Transverse colon (tissue), 4 donors: ENCODE measurements around the gene ANTXR2. TPM values are rescaled to one million over a fixed set of nuclear protein-coding genes. Genes with fewer than 3 reads are reported as not detected.
"Not testable (repeated sequence)": the region's sequence is repeated elsewhere in the genome, so short reads cannot be mapped to it uniquely, and the experiment has no call there.

Experiments
- DNase-seq: peaks from one replicate; pipeline ENCODE4 v3.0.0-alpha.2; 2019
- H3K27ac ChIP-seq, 4 donors: fragments of 200-600 bp; sonication (generic); 2 replicates each; pipeline ENCODE4 v1.5.1; 2016 to 2018; ENCODE audit warnings: inconsistent platforms in 4 of 4
- H3K27me3 ChIP-seq: fragments of 200-600 bp; sonication (generic); 2 replicates; pipeline ENCODE4 v1.5.1; 2017; ENCODE audit warnings: inconsistent platforms
- H3K36me3 ChIP-seq, 4 donors: fragments of 200-600 bp; sonication (generic); 2 replicates each; pipeline ENCODE4 v1.5.1; 2017 to 2019; ENCODE audit warnings: inconsistent platforms in 4 of 4
- H3K4me1 ChIP-seq, 4 donors: fragments of 200-600 bp; sonication (generic); 2 replicates each; pipeline ENCODE4 v1.5.1; 2017 to 2020; ENCODE audit warnings: inconsistent platforms in 4 of 4
- H3K4me3 ChIP-seq, 4 donors: fragments of 200-600 bp; sonication (generic); 1 replicate in 1 of 4; 2 replicates in 3 of 4; pipeline versions ENCODE4 v1.5.1 to v1.6.1; 2017 to 2019; ENCODE audit warnings: inconsistent platforms in 4 of 4
- H3K9me3 ChIP-seq, 2 donors: fragments of 200-600 bp; sonication (generic); 2 replicates each; pipeline ENCODE4 v1.5.1; 2017 to 2019; ENCODE audit warnings: inconsistent platforms in 2 of 2
- EP300 ChIP-seq: sonication (generic); formaldehyde crosslinking; IDR thresholded peaks from one replicate; pipeline ENCODE4 v1.6.1; 2017; ENCODE audit warnings: antibody characterized with exemption, low read depth
- POLR2A ChIP-seq: fragments of 450-650 bp; IDR thresholded peaks from one replicate; pipeline ENCODE4 v1.6.1; 2016; ENCODE audit warnings: antibody characterized with exemption, mild to moderate bottlenecking, moderate library complexity
- POLR2AphosphoS5 ChIP-seq, 3 donors: sonication (generic); formaldehyde crosslinking; IDR thresholded peaks; one replicate each; pipeline ENCODE4 v1.6.1; 2016; ENCODE audit warnings: antibody characterized with exemption in 3 of 3
- WGBS, 2 donors: methylation state at CpG; one replicate each; pipeline ENCODE4 v1.1.5; 2018; ENCODE audit warnings: low coverage in 1 of 2; 5-methylcytosine and 5-hydroxymethylcytosine counted together
- in situ Hi-C, 4 donors: fragments of 200-750 bp; cut with MboI; loops; one replicate each; pipeline versions ENCODE4 v1.15.0 to v1.15.1; 2017; ENCODE audit warnings: low sequenced_read_pairs in 3 of 4, low pct_ligation_motif_present in 1 of 4, low pct_unique_long_range_greater_than_20kb in 1 of 4
- intact Hi-C: fragments of 100-400 bp; cut with DNase I; formaldehyde crosslinking; loops from one replicate; pipeline ENCODE4 v1.15.1; 2023; ENCODE audit warnings: low total_unique reads
- total RNA-seq, 4 donors: library from RNA; depleted of rRNA; stranded (reverse); fragments of >200 nt; gene quantifications; one replicate each; pipeline ENCODE4 v1.1.0, GENCODE V29; 2016
- TF ChIP-seq, protein P1 (sequence below), 5 experiments: fragments of 200-600 bp in 3 of 5; fragments of 450-650 bp in 2 of 5; sonication (generic) in 3 of 5; IDR thresholded peaks; 1 replicate in 2 of 5; 2 replicates in 3 of 5; pipeline ENCODE4 v1.5.1; 2016 to 2017; ENCODE audit warnings: antibody characterized with exemption in 5 of 5, inconsistent platforms in 3 of 5, mild to moderate bottlenecking in 2 of 5, moderate library complexity in 1 of 5

ANTXR2 gene
- total RNA-seq: 10 to 100 TPM; 46.8 to 89.8 (median 76.0) TPM

DNA sequence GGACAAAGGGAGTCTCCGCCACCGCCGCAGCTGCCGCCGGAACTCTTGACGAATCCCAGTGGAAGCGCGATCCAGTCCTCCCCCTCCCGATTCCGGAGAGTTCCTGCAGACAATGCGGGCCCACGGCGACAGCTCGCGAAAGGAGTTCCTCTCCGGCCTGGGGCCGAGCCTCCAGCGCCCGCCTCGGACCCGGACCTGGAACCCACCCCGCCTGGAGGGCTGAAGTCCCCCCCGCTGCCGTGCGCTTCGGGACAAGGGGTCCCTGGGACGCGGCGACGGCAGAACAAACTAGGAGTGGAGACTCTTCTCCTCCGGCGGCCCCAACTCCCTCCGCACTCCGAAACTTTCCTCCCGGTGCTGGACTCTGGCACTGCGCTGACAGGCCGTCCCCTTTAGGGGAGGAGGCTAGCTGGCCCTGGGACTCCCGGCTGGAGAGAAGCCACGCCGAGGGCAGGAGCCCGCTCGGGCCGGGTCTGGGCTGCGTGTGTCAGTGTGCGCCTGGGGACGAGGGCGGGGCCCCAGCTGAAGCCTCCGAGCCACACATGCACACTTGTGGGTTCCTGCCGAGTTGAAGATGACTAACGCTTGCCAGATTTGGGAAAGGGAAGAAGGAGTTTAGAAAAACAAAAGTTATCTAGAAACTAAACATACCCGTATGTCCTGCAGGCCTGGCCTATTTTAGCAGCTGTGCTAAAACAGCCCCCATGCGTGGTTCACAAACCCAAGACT is at the start of gene ANTXR2:
TSS of gene ANTXR2 (minus strand) at position 486 of the 729 bp plus-strand sequence. CDS start 669 bp downstream, outside the sequence.
- WGBS, 2 donors: 0% methylated on average over 5 to 29 of the region's 52 CpGs
- intact Hi-C loops (loop anchor here (5.0 kb wide), 1 partner anchor 109 kb away; no protein-coding TSS in a partner anchor), in situ Hi-C loops (no loop called here)
- H3K4me1 ChIP-seq: peaks cover 10 to 60% (median 32%) of the 10 kb centered on the region in 4 donors
- peak within 1 kb of the TSS; percentile 93 to 97 (median 96) for H3K27ac ChIP-seq
- peak; percentile 82 to 94 (median 90) for TF ChIP-seq POLR2AphosphoS5 (IDR thresholded peaks at IDR 0.05)
- TF ChIP-seq EP300: no peak
- TF ChIP-seq, protein P1, sequence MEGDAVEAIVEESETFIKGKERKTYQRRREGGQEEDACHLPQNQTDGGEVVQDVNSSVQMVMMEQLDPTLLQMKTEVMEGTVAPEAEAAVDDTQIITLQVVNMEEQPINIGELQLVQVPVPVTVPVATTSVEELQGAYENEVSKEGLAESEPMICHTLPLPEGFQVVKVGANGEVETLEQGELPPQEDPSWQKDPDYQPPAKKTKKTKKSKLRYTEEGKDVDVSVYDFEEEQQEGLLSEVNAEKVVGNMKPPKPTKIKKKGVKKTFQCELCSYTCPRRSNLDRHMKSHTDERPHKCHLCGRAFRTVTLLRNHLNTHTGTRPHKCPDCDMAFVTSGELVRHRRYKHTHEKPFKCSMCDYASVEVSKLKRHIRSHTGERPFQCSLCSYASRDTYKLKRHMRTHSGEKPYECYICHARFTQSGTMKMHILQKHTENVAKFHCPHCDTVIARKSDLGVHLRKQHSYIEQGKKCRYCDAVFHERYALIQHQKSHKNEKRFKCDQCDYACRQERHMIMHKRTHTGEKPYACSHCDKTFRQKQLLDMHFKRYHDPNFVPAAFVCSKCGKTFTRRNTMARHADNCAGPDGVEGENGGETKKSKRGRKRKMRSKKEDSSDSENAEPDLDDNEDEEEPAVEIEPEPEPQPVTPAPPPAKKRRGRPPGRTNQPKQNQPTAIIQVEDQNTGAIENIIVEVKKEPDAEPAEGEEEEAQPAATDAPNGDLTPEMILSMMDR (IDR thresholded peaks at IDR 0.05): peak in 2 of 5 experiments; percentile 13
- peak; percentile 93 for TF ChIP-seq POLR2A
- no peaks in the 10 kb centered on the region for H3K9me3 ChIP-seq
- H3K36me3 ChIP-seq: peaks cover 0 to 10% (median 0%) of the 10 kb centered on the region in 4 donors
- DNase-seq: peak; percentile 92
- no peaks in the 10 kb centered on the region for H3K27me3 ChIP-seq
- H3K4me3 ChIP-seq: peak within 1 kb of the TSS; percentile 84 to 95 (median 90)

DNA sequence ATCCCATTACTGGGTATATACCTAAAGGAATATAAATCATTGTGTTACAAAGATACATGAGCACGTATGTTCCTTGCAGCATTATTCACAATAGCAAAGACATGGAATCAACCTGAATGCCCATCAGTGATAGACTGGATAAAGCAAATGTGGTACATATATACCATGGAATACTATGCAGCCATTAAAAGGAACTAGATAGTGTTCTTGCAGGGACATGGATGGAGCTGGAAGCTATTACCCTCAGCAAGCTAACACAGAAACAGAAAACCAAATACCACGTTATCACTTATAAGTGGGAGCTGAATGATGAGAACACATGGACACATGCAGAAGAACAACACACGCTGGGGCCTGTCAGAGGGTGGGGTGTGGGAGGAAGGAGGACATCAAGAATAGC is 48.8 kb upstream of the ANTXR2 start:
- DNase-seq, intact Hi-C loops, H3K27me3 ChIP-seq, in situ Hi-C loops, H3K9me3 ChIP-seq, H3K4me1 ChIP-seq, H3K27ac ChIP-seq, H3K4me3 ChIP-seq, H3K36me3 ChIP-seq: not testable (repeated sequence)
- 87 to 94% methylated on average over 2 to 3 of the region's 3 CpGs for WGBS, 2 donors

DNA sequence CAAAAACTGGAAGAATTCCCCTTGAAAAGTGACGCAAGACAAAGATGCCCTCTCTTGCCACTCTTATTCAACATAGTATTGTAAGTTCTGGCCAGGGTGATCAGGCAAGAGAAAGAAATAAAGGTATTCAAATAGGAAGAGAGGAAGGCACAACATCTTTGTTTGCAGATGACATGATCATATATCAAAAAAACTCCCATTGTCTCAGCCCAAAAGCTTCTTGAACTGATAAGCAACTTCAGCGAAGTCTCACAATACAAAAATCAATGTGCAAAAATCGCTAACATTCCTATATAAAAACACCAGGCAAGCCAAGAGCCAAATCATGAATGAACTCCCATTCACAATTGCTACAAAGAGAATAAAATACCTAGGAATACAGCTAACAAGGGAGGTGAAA is 46.6 kb upstream of the ANTXR2 start:
- H3K9me3 ChIP-seq, H3K4me3 ChIP-seq, intact Hi-C loops, DNase-seq, H3K27me3 ChIP-seq, H3K27ac ChIP-seq, H3K4me1 ChIP-seq, in situ Hi-C loops, H3K36me3 ChIP-seq: not testable (repeated sequence)
- WGBS, 2 donors: 91 to 100% methylated on average over 2 to 3 of the region's 3 CpGs

DNA sequence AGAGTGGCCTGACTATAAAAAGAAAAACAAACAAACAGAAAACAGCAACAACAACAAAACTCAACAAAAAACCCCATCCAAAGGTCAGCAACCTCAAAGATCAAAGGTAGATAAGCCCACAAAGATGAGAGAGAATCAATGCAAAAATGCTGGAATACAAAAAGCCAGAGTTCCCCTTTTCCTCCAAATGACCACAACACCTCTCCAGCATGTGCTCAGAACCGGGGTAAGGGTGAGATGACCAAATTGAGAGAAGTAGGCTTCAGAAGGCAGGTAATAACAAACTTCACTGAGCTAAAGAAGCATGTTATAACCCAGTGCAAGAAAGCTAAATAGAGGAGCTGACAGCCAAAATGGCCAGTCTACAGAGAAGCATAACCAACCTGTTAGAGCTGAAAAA is 43.5 kb upstream of the ANTXR2 start:
- WGBS, 2 donors: 36 to 43% methylated on average over 1 of the region's 1 CpG
- no peaks in the 10 kb centered on the region for H3K36me3 ChIP-seq
- H3K27ac ChIP-seq: no peak overlapping the region
- no peak overlapping the region for H3K4me3 ChIP-seq
- in situ Hi-C loops: no loop called here
- H3K4me1 ChIP-seq: no peaks in the 10 kb centered on the region
- no peak for TF ChIP-seq POLR2AphosphoS5 (IDR thresholded peaks at IDR 0.05)
- no peak for TF ChIP-seq EP300
- TF ChIP-seq, protein P1 (IDR thresholded peaks at IDR 0.05): no peak
- no peak for TF ChIP-seq POLR2A
- H3K9me3 ChIP-seq: no peaks in the 10 kb centered on the region
- intact Hi-C loops: no loop called here
- no peak for DNase-seq
- no peaks in the 10 kb centered on the region for H3K27me3 ChIP-seq

DNA sequence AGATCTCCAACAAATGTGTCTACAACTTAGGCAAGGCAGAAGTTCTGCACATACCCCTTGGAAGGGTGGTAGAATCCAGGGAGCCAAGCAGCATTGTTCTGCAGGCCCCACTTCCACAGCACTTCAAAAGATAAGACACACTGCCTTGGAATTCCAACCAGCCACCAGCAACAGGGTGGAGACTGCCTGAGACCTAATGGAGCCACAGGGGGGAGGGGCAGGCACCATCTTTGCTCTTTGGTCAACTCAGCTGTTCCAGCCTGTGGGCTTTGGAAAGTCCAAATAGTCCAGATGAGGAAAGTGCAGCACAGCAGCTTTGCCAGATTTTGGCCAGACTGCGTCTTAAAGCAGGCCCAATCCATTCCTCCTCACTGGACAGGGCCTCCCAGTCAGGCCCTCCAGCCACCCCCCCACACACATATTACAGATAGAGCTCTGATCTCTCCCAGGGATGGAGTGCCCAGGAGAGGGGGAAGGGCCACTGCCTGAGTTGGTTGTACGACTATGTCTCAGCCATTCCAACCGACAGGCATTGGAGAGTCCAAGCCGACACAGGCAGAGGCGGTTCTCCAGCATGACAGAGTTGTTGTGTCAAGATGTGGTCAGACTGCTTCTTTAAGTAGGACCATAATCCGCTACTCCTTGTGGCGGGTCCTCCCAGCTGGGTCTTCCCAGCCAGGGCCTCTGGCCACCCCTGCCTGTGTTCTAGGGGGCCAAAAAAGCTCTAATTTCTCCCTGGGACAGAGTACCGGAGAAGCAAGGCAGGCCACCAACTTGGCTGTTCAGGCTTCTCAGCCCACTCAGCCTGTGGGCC is 42.5 kb upstream of the ANTXR2 start:
- DNase-seq: no peak
- H3K36me3 ChIP-seq: no peaks in the 10 kb centered on the region
- TF ChIP-seq POLR2A (no peak), POLR2AphosphoS5 (IDR thresholded peaks at IDR 0.05) (no peak), EP300 (no peak)
- 92% methylated on average over 8 of the region's 8 CpGs; no CpG with 5 or more reads in 1 of the 2 donors for WGBS, 2 donors
- H3K4me3 ChIP-seq: no peak overlapping the region
- no peaks in the 10 kb centered on the region for H3K9me3 ChIP-seq
- no peak overlapping the region for H3K27ac ChIP-seq
- no peaks in the 10 kb centered on the region for H3K4me1 ChIP-seq
- in situ Hi-C loops: no loop called here
- intact Hi-C loops: no loop called here
- H3K27me3 ChIP-seq: no peaks in the 10 kb centered on the region
